GM23338 (cell line): Measurements from ENCODE around the gene GRM5. TPM values are rescaled to one million over a fixed set of nuclear protein-coding genes. Genes with fewer than 3 reads are reported as not detected.
A peak's percentile ranks its signal among the peaks of the same experiment; 100 is the strongest.

Experiments used
- ATAC-seq: fragments of 200-7000 bp; cut with Tn5 transposase; 3 replicates; pipeline ENCODE4 v1.9.1; 2020
- DNase-seq: peaks from one replicate; pipeline ENCODE4 v3.0.0-alpha.2; 2015; ENCODE audit warnings: low spot score
- H2AFZ ChIP-seq: fragments of 200-600 bp; sonication (generic); 2 replicates; pipeline ENCODE4 v1.8.0; 2016; ENCODE audit warnings: antibody characterized with exemption, mild to moderate bottlenecking, moderate library complexity
- H3F3A ChIP-seq: fragments of 200-600 bp; sonication (generic); replicated peaks from 2 replicates; pipeline ENCODE4 v1.8.0; 2017; ENCODE audit warnings: antibody characterized with exemption, mixed run types, low read depth
- H3K27ac ChIP-seq: fragments of 200-600 bp; sonication (generic); 2 replicates; pipeline ENCODE4 v1.6.1; 2016; ENCODE audit warnings: low read depth
- H3K27me3 ChIP-seq: fragments of 200-600 bp; sonication (generic); 2 replicates; pipeline ENCODE4 v1.8.0; 2016; ENCODE audit warnings: mild to moderate bottlenecking, mixed run types, moderate library complexity; ENCODE audit not compliant: insufficient read depth
- H3K36me3 ChIP-seq: fragments of 200-600 bp; sonication (generic); 2 replicates; pipeline ENCODE4 v1.8.0; 2016; ENCODE audit warnings: mild to moderate bottlenecking; ENCODE audit not compliant: insufficient read depth
- H3K4me1 ChIP-seq: fragments of 200-600 bp; sonication (generic); 2 replicates; pipeline ENCODE4 v1.8.0; 2016; ENCODE audit warnings: mild to moderate bottlenecking, moderate library complexity; ENCODE audit not compliant: insufficient read depth
- H3K4me2 ChIP-seq: fragments of 200-600 bp; sonication (generic); 2 replicates; pipeline ENCODE4 v1.7.1; 2017; ENCODE audit warnings: mixed run types
- H3K4me3 ChIP-seq: fragments of 200-600 bp; sonication (generic); 2 replicates; pipeline ENCODE4 v1.6.1; 2016; ENCODE audit warnings: mixed run types
- H3K79me2 ChIP-seq: fragments of 200-600 bp; sonication (generic); replicated peaks from 2 replicates; pipeline ENCODE4 v1.8.0; 2017; ENCODE audit warnings: mild to moderate bottlenecking; ENCODE audit not compliant: insufficient read depth
- H3K9me2 ChIP-seq: fragments of 200-600 bp; sonication (generic); 2 replicates; pipeline ENCODE4 v1.8.0; 2017; ENCODE audit not compliant: insufficient read depth
- H4K20me1 ChIP-seq: fragments of 200-600 bp; sonication (generic); replicated peaks from 2 replicates; pipeline ENCODE4 v1.8.0; 2017; ENCODE audit warnings: mild to moderate bottlenecking; ENCODE audit not compliant: insufficient read depth
- H3K27ac Mint-ChIP-seq: 2 replicates; pipeline ENCODE4 v1.8.0; 2020; ENCODE audit warnings: inconsistent platforms, mild to moderate bottlenecking, moderate library complexity, mixed read lengths
- H3K27me3 Mint-ChIP-seq: 3 replicates; pipeline ENCODE4 v1.8.0; 2022; ENCODE audit warnings: low read depth, mild to moderate bottlenecking, moderate library complexity, mixed read lengths, inconsistent platforms; ENCODE audit not compliant: insufficient read depth, poor library complexity
- H3K36me3 Mint-ChIP-seq: 3 replicates; pipeline ENCODE4 v1.8.0; 2021; ENCODE audit warnings: low read depth, mild to moderate bottlenecking, inconsistent platforms, moderate library complexity, mixed read lengths
- H3K4me1 Mint-ChIP-seq: 3 replicates; pipeline ENCODE4 v1.8.0; 2020; ENCODE audit warnings: mild to moderate bottlenecking, inconsistent platforms, mixed read lengths
- H3K4me3 Mint-ChIP-seq: 3 replicates; pipeline ENCODE4 v1.8.0; 2021; ENCODE audit warnings: moderate library complexity, mild to moderate bottlenecking, inconsistent platforms, mixed read lengths
- H3K9me3 Mint-ChIP-seq: 3 replicates; pipeline ENCODE4 v1.8.0; 2020; ENCODE audit warnings: moderate library complexity, mild to moderate bottlenecking, inconsistent platforms, mixed read lengths
- CREB1 ChIP-seq: fragments of 250-450 bp; sonication (Bioruptor Pico); IDR thresholded peaks from 2 replicates; pipeline ENCODE4 v1.5.0; 2020; ENCODE audit warnings: low read depth, mild to moderate bottlenecking, moderate library complexity
- CTCF ChIP-seq, 2 experiments: fragments of 200-600 bp in 1 of 2; sonication (generic) in 1 of 2; conservative IDR thresholded peaks; 2 replicates each; pipeline versions ENCODE4 v1.5.1 to v1.6.1; 2016 to 2017; ENCODE audit warnings: antibody characterized with exemption in 2 of 2, low read depth in 2 of 2, mild to moderate bottlenecking in 2 of 2, moderate library complexity in 1 of 2
- EZH2 ChIP-seq: fragments of 200-600 bp; sonication (generic); IDR thresholded peaks from one replicate; pipeline ENCODE4 v1.8.0; 2017; ENCODE audit warnings: antibody characterized with exemption, mild to moderate bottlenecking, low read depth; ENCODE audit not compliant: unreplicated experiment
- EZH2phosphoT487 ChIP-seq: fragments of 200-600 bp; sonication (generic); IDR thresholded peaks from one replicate; pipeline ENCODE4 v1.8.1; 2018; ENCODE audit warnings: antibody characterized with exemption; ENCODE audit not compliant: unreplicated experiment
- JUNB ChIP-seq: IDR thresholded peaks from one replicate; pipeline ENCODE4 v1.6.1; 2016; ENCODE audit warnings: antibody characterized with exemption; ENCODE audit not compliant: unreplicated experiment
- NANOG ChIP-seq: IDR thresholded peaks from 2 replicates; pipeline ENCODE4 v1.6.1; 2016; ENCODE audit warnings: antibody characterized with exemption, borderline replicate concordance
- REST ChIP-seq: IDR thresholded peaks from one replicate; pipeline ENCODE4 v1.6.1; 2018; ENCODE audit warnings: antibody characterized with exemption; ENCODE audit not compliant: unreplicated experiment
- STAT1 ChIP-seq: IDR thresholded peaks from one replicate; pipeline ENCODE4 v1.6.1; 2016; ENCODE audit warnings: antibody characterized with exemption; ENCODE audit not compliant: unreplicated experiment
- ZNF114 ChIP-seq: fragments of 250-450 bp; sonication (Bioruptor Pico); IDR thresholded peaks from 2 replicates; pipeline ENCODE4 v1.5.0; 2020; ENCODE audit warnings: mild to moderate bottlenecking, moderate library complexity
- ZNF331 ChIP-seq: fragments of 250-450 bp; sonication (Bioruptor Pico); IDR thresholded peaks from 2 replicates; pipeline ENCODE4 v1.5.0; 2020; ENCODE audit warnings: low read depth, mild to moderate bottlenecking, moderate library complexity
- ZNF462 ChIP-seq: fragments of 250-450 bp; sonication (Bioruptor Pico); IDR thresholded peaks from 2 replicates; pipeline ENCODE4 v1.5.0; 2020; ENCODE audit warnings: mild to moderate bottlenecking, moderate library complexity
- polyA plus RNA-seq: library from polyadenylated mRNA; unstranded; fragments of >200 nt; fragmentation: Nextera tagmentation; extraction: Ambion mirVana; gene quantifications from 2 replicates; pipeline ENCODE4 v1.2.1, GENCODE V29; 2016
- total RNA-seq: library from RNA; depleted of rRNA; stranded (reverse); fragments of >200 nt; shearing (Covaris generic); gene quantifications from 2 replicates; pipeline ENCODE4 v1.2.3, GENCODE V29; 2014

Gene GRM5
- total and polyA plus RNA-seq, 2 experiments from 2014 or later = 0.23 to 0.45 TPM

- Histone ChIP-seq H3K4me3 (no peak overlapping the region), H3K79me2 (no peaks in the 10 kb centered on the region), H3F3A (no peaks in the 10 kb centered on the region), H3K4me1 (no peaks in the 10 kb centered on the region), H3K27me3 (no peaks in the 10 kb centered on the region), H3K36me3 (no peaks in the 10 kb centered on the region), H2AFZ (peak overlapping the region; percentile 75; the same call in 1 of the 2 replicates), H3K4me2 (no peak overlapping the region), H3K27ac (no peak overlapping the region), H4K20me1 (no peaks in the 10 kb centered on the region), H3K9me2 (no peaks in the 10 kb centered on the region)
- no peaks in the 10 kb centered on the region for H3K4me1 Mint-ChIP-seq
- H3K27ac Mint-ChIP-seq = no peak overlapping the region
- no peaks in the 10 kb centered on the region for H3K9me3 Mint-ChIP-seq
- no peaks in the 10 kb centered on the region for H3K36me3 Mint-ChIP-seq
- H3K27me3 Mint-ChIP-seq = peaks cover 3% of the 10 kb centered on the region
- ATAC-seq (no peak), DNase-seq (no peak)
- TF ChIP-seq ZNF114 (CRISPR knock-in tag) = no peak
- TF ChIP-seq JUNB = no peak
- no peak for TF ChIP-seq STAT1
- no peak for TF ChIP-seq EZH2phosphoT487
- no peak for TF ChIP-seq EZH2
- no peak for TF ChIP-seq ZNF462 (CRISPR knock-in tag)
- TF ChIP-seq REST = no peak
- no peak for TF ChIP-seq ZNF331 (CRISPR knock-in tag)
- no peak for TF ChIP-seq NANOG
- TF ChIP-seq CTCF (conservative IDR thresholded peaks at IDR 0.05; ENCODE audit: low read depth in 2 of 2) = no peak
- no peak for TF ChIP-seq CREB1 (CRISPR knock-in tag)
- H3K4me3 Mint-ChIP-seq = no peak overlapping the region
Observed at GRCh38 chr11:88604260-88604659, 461.5 kb downstream of the GRM5 start.
